Kidney epithelial cell (primary cell): ENCODE measurements around the gene MARK3. TPM values are rescaled to one million over a fixed set of nuclear protein-coding genes. Genes with fewer than 3 reads are reported as not detected.
A peak's percentile ranks its signal among the peaks of the same experiment; 100 is the strongest.

Experiments used
- DNase-seq: peaks from one replicate; pipeline ENCODE4 v3.0.0-alpha.2; 2010; ENCODE audit warnings: low read depth
- H3K27me3 ChIP-seq: 2 replicates; pipeline ENCODE4 v1.6.0; 2011; ENCODE audit warnings: low read length; ENCODE audit not compliant: control insufficient read depth, insufficient read depth
- H3K36me3 ChIP-seq: 2 replicates; pipeline ENCODE4 v1.5.1; 2011; ENCODE audit warnings: low read length; ENCODE audit not compliant: control insufficient read depth, insufficient read depth
- H3K4me3 ChIP-seq: 2 replicates; pipeline ENCODE4 v1.5.1; 2011; ENCODE audit warnings: low read depth, mild to moderate bottlenecking, control low read depth, low read length
- total RNA-seq: library from RNA; depleted of rRNA; stranded (reverse); fragments of >200 nt; gene quantifications from 2 replicates; pipeline ENCODE4 v1.2.3, GENCODE V29; 2015
- TF ChIP-seq, protein P1 (sequence below): IDR thresholded peaks from 2 replicates; pipeline ENCODE4 v1.5.1; 2011; ENCODE audit warnings: mild to moderate bottlenecking, moderate library complexity, low read length, control low read depth, inconsistent platforms; ENCODE audit not compliant: insufficient read depth, poor library complexity, severe bottlenecking

MARK3 gene
- total RNA-seq, 1 donor from 2014 or later: 74.1 TPM

DNA sequence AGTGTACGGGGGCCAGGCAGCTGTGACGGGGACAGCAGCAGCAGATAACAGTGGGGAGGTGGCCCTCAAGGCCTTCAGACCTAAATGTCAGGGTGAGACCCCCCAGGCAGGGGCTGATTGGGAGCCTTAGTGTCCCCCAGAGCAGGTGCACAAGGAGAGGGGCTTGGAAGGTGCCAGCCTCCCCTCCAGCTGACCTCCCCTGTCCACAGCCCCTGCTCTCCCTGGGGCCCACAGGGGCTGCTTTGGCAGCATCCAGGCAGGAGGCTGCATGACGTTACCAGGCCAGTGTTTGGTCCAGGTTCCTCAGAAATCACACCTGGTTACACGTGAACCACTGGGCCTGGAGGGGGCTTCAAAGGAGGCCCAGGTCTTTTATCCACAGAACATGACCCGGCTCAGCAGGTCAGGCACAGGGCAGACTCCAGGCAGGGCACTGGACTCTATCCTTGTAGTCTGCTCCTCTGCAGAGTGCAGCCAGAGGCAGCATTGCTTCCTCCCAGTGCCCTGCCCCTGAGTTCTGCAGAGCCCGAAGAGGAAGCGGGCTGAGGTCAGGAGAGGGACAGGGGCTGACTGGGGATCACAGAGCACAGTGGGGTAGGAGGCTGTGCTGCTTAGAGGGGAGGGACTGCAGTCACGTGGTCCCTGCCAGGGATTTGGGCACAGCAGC, 141.2 kb downstream of the MARK3 start:
- Histone ChIP-seq H3K36me3 (no peaks in the 10 kb centered on the region), H3K27me3 (peaks cover 12% of the 10 kb centered on the region), H3K4me3 (no peak overlapping the region)
- TF ChIP-seq, protein P1, sequence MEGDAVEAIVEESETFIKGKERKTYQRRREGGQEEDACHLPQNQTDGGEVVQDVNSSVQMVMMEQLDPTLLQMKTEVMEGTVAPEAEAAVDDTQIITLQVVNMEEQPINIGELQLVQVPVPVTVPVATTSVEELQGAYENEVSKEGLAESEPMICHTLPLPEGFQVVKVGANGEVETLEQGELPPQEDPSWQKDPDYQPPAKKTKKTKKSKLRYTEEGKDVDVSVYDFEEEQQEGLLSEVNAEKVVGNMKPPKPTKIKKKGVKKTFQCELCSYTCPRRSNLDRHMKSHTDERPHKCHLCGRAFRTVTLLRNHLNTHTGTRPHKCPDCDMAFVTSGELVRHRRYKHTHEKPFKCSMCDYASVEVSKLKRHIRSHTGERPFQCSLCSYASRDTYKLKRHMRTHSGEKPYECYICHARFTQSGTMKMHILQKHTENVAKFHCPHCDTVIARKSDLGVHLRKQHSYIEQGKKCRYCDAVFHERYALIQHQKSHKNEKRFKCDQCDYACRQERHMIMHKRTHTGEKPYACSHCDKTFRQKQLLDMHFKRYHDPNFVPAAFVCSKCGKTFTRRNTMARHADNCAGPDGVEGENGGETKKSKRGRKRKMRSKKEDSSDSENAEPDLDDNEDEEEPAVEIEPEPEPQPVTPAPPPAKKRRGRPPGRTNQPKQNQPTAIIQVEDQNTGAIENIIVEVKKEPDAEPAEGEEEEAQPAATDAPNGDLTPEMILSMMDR: no peak
- no peak for DNase-seq

DNA sequence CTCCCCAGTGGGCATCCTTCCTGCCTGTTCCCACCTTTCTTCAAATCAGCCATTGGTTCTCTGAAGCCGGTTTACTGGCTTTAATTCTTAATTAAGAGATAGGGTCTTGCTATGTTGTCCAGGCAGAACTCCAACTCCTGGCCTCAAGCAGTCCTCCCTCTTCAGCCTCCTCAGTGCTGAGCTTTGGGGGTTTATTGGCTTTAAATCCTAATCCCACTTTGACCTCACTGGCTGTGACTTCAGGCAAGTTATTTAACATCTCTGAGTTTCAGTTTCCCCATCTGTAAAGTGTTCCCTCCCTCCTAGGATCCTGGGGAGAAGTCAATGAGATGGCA, 141.7 kb downstream of the MARK3 start:
- Histone ChIP-seq H3K27me3 (peaks cover 12% of the 10 kb centered on the region), H3K4me3 (no peak overlapping the region), H3K36me3 (no peaks in the 10 kb centered on the region)
- TF ChIP-seq, protein P1: no peak
- no peak for DNase-seq

DNA sequence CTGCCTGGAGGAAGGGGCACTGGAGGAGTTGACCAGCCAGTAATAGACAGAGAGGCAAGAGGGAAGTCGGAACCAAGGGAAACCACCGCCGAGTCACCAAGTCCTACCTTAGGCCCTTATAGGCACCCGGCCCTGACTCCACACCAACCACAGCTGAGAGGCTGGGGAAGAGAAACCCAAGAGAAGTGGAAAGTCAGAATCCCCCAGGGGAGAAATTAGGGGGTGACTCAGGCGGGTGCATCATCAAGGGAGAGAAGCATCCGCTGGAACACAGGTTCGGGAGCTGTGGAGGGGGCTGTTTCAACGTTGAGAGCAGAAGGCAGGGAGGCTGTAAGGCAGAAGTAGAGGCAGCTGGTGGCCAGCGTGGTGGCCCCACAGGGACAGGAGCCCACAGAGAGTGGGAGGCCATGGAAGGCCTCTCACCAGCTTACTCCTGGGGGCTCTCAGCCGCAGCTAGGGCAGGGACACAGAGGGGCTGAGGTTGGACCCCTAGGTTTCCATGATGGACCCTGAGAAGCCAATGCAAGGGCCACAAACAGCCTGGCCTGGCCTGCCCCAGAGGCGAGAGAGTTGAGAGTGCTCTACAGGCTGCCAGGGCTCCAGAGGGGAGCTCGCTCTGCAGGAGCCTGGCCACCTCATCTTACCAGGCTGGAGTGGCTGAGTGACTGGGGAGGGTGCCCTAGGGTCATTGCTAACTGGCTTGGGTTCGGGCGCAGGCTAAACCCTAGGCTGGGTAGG, 142.4 kb downstream of the MARK3 start:
- no peak for DNase-seq
- Histone ChIP-seq H3K36me3 (no peaks in the 10 kb centered on the region), H3K27me3 (peaks cover 8% of the 10 kb centered on the region), H3K4me3 (no peak overlapping the region)
- TF ChIP-seq, protein P1: no peak

DNA sequence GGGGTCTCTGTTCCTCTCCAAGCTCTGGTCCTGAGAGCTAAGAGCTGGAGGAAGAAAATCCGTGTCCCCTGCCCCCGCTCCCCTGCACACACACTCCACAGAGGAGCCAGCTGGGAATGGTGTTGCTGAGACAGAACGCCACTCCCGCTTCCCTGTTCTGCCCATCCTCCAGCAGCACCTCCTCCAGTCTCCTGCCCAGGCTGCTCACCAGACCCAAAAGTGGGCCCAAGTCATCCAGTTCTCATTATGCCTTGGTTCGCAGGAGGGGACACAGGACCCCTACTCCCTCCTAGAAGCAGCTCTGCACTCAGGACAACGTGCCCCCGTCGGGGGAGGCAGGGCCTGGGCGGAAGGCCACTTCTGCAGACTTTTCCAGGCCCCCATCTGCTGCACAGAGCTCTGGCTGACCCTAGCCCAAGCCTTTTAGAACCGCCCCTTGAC, 143.0 kb downstream of the MARK3 start:
- Histone ChIP-seq H3K27me3 (peaks cover 2% of the 10 kb centered on the region), H3K36me3 (no peaks in the 10 kb centered on the region), H3K4me3 (peak overlapping the region; percentile 91)
- TF ChIP-seq, protein P1: no peak
- no peak for DNase-seq

DNA sequence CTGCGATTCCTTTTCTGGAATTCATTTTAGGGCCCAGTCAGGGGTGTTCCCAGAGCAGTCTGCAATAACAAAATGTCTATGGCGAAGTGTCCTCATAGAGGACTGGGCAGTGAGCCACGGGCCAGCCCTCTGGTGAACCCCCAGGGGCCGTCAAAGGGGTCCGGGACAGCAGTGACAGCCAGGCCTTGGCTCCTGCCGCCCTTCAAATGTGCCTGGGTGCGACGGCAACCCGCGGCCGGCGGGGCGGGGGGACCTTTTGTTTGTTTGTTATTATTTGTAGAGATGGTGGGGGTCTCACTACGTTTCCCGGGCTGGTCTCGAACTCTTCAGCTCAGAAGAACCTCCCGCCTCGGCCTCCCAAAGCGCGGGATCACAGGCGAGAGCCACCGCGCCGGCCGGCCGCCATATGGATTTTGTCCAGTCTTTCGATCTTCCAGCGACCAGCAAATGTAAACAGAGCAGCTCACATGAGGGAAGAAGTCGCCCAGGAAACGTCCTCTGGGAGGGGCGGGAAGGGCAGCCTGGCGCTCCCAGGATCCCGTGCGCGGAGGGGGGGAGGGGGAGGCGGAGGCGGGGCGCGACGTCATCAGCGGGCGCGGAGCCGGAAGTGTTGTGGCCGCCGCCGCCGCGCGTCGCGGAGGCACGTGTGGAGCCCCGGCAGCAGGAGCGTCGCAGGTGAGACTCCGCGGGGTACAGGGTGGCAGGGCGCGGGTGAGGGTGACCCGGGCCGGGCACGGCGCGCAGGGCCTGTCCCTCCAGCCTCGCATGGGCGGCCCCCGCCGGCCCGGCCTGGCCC, 143.6 kb downstream of the MARK3 start, which contains the start of gene TRMT61A:
TRMT61A (plus strand) TSS at position 610 of the 796 bp plus-strand sequence. CDS start 783 bp downstream, outside the sequence.
- DNase-seq: no peak
- Histone ChIP-seq H3K4me3 (peak within 1 kb of the TSS; percentile 91), H3K27me3 (no peaks in the 10 kb centered on the region), H3K36me3 (no peaks in the 10 kb centered on the region)
- TF ChIP-seq, protein P1: no peak
